ENCODE data around the gene TRIM37. TPM values are rescaled to one million over a fixed set of nuclear protein-coding genes. Genes with fewer than 3 reads are reported as not detected.

Gene TRIM37
- total RNA-seq, 1 donor from 2014 or later, result 24.8 TPM

DNA sequence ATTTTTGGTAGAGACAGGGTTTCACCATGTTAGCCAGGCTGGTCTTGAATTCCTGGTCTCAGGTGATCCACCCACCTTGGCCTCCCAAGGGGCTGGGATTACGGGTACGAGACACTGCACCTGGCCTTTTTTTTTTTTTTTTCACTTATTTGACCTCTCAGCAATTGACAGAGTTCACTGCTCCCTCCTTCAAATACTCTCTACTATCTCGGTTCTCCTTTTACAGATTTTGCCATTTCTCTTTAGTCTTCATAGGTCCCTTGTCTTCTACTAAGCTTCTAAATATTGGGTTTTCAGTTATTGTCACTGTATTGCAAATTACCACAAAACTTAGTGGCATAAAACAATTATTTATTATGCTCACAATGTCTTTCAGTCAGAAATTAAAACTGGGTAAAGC, 159.3 kb downstream of the TRIM37 start:
- H3K27me3 Mint-ChIP-seq (ENCODE audit: unreplicated experiment), result no peaks in the 10 kb centered on the region
- peaks cover 4% of the 10 kb centered on the region for H3K9me3 Mint-ChIP-seq (ENCODE audit: unreplicated experiment)

DNA sequence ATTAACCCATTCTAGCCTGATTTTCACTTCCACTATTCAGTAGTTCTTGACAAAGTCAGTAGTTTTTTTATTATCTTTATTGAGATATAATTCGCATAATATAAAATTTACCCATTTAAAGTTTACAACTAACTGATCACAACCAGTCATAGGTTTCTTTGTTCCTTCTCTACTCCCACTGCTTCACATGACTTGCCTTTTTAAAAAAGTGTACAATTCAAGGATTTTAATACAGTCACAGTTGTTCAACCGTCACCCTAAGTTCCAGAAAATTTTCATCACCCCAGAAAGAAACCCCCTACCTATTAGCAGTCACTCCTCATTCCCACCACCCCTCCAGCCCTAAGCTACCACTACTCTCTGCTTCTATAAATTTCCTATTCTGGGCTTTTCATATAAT, 162.5 kb downstream of the TRIM37 start:
- Mint-ChIP-seq H3K27me3 (ENCODE audit: unreplicated experiment) (no peaks in the 10 kb centered on the region), H3K9me3 (ENCODE audit: unreplicated experiment) (no peaks in the 10 kb centered on the region), H3K36me3 (ENCODE audit: low read depth, unreplicated experiment) (no peaks in the 10 kb centered on the region), H3K4me1 (ENCODE audit: unreplicated experiment) (no peaks in the 10 kb centered on the region), H3K27ac (ENCODE audit: unreplicated experiment) (no peak overlapping the region), H3K4me3 (ENCODE audit: unreplicated experiment) (no peak overlapping the region)
- DNase-seq (ENCODE audit: low spot score), result no peak
- TF ChIP-seq CTCF (IDR thresholded peaks at IDR 0.05; ENCODE audit: unreplicated experiment), result no peak

More for the DNA sequence above, 159.3 kb downstream of the TRIM37 start:
- TF ChIP-seq CTCF (IDR thresholded peaks at IDR 0.05; ENCODE audit: unreplicated experiment), result no peak
- Mint-ChIP-seq H3K36me3 (ENCODE audit: low read depth, unreplicated experiment) (no peaks in the 10 kb centered on the region), H3K4me3 (ENCODE audit: unreplicated experiment) (no peak overlapping the region), H3K27ac (ENCODE audit: unreplicated experiment) (no peak overlapping the region), H3K4me1 (ENCODE audit: unreplicated experiment) (no peaks in the 10 kb centered on the region)
- DNase-seq (ENCODE audit: low spot score), result no peak

DNA sequence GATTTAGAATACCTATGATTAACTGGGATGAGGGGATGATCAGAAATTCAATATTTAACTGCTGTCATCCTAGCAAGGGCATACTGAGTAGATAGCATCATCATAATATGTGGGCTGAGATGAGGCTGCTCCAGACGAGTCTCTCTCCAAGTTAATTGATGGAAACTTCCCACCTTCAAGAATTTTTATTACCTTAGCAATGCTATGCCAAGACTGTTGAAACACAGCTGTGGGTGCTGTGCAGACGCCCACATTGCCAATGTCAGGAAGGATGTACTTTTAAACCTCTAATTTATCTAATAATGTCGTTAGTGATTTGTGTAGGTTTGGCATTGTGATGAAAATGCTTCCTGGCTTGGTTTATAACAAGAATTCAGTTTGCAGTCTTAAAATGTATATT, 170.4 kb downstream of the TRIM37 start:
- H3K9me3 Mint-ChIP-seq (ENCODE audit: unreplicated experiment), result no peaks in the 10 kb centered on the region
- no peaks in the 10 kb centered on the region for H3K36me3 Mint-ChIP-seq (ENCODE audit: low read depth, unreplicated experiment)
- no peak overlapping the region for H3K4me3 Mint-ChIP-seq (ENCODE audit: unreplicated experiment)
- no peak for TF ChIP-seq CTCF (IDR thresholded peaks at IDR 0.05; ENCODE audit: unreplicated experiment)
- no peak overlapping the region for H3K27ac Mint-ChIP-seq (ENCODE audit: unreplicated experiment)
- no peak for DNase-seq (ENCODE audit: low spot score)
- no peaks in the 10 kb centered on the region for H3K4me1 Mint-ChIP-seq (ENCODE audit: unreplicated experiment)
- no peaks in the 10 kb centered on the region for H3K27me3 Mint-ChIP-seq (ENCODE audit: unreplicated experiment)

DNA sequence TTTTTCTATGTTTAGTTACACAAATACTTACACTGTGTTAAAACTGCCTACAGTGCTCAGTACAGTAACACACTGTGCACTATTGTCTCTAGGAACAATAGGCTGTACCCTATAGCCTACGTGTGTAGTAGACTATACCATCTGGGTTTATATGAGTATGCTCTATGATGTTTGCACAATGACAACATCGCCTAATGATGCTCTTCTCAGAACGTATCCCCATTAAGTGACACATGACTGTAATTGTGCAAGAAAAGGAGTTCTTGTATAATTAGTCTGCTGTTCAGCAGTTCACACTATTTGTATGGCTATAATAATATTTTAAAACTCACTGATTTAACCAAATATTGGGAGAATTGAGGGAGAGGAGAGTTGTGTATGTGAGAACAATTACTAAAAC, 173.7 kb downstream of the TRIM37 start:
- TF ChIP-seq CTCF (IDR thresholded peaks at IDR 0.05; ENCODE audit: unreplicated experiment), result no peak
- H3K4me1 Mint-ChIP-seq (ENCODE audit: unreplicated experiment), result no peaks in the 10 kb centered on the region
- H3K9me3 Mint-ChIP-seq (ENCODE audit: unreplicated experiment), result no peaks in the 10 kb centered on the region
- no peaks in the 10 kb centered on the region for H3K27me3 Mint-ChIP-seq (ENCODE audit: unreplicated experiment)
- H3K4me3 Mint-ChIP-seq (ENCODE audit: unreplicated experiment), result no peak overlapping the region
- H3K27ac Mint-ChIP-seq (ENCODE audit: unreplicated experiment), result no peak overlapping the region
- no peak for DNase-seq (ENCODE audit: low spot score)
- H3K36me3 Mint-ChIP-seq (ENCODE audit: low read depth, unreplicated experiment), result no peaks in the 10 kb centered on the region

Small RNA genes lying within 50 kb of the gene (microRNA-seq; reads per million reads assigned to microRNA genes)
- gene MIR301A (ENCODE audit: unreplicated experiment) (859 reads per million, percentile 92 among the genes with 10 or more reads in this experiment), gene MIR454 (ENCODE audit: unreplicated experiment) (946 reads per million, percentile 93 among the genes with 10 or more reads in this experiment)

Other genes with a start within 250 kb of the TRIM37 start
- gene SKA2, start 48.3 kb upstream of the TRIM37 start, total RNA-seq (ENCODE audit: unreplicated experiment), result 44.3 TPM
- gene PRR11, start 48.9 kb upstream of the TRIM37 start, total RNA-seq (ENCODE audit: unreplicated experiment), result 16.0 TPM
- gene SMG8, start 103.2 kb upstream of the TRIM37 start, total RNA-seq (ENCODE audit: unreplicated experiment), result 19.7 TPM
- gene GDPD1, start 113.6 kb upstream of the TRIM37 start, total RNA-seq (ENCODE audit: unreplicated experiment), result 3.1 TPM
- 16.7 TPM for gene YPEL2, start 224.8 kb upstream of the TRIM37 start, total RNA-seq (ENCODE audit: unreplicated experiment)